HepG2 (cell line): ENCODE measurements around the gene RIPK3. TPM values are rescaled to one million over a fixed set of nuclear protein-coding genes. Genes with fewer than 3 reads are reported as not detected.

ENCODE experiments used
- CEBPB ChIP-seq: IDR thresholded peaks from 2 replicates; pipeline ENCODE4 v1.6.1; 2011; ENCODE audit warnings: low read depth, low read length, improper control_type of control experiment, borderline replicate concordance
- CENPT ChIP-seq: sonication (generic); formaldehyde crosslinking; IDR thresholded peaks from 2 replicates; pipeline ENCODE4 v1.8.0; 2022; ENCODE audit warnings: low read depth, mild to moderate bottlenecking, moderate library complexity, missing genetic modification reagents
- FOSL1 ChIP-seq: sonication (generic); formaldehyde crosslinking; IDR thresholded peaks from 2 replicates; pipeline ENCODE4 v1.9.0; 2021; ENCODE audit warnings: missing genetic modification reagents, borderline replicate concordance
- FOXA1 ChIP-seq, 2 experiments: fragments of 450-650 bp in 1 of 2; sonication (generic) in 1 of 2; formaldehyde crosslinking in 1 of 2; IDR thresholded peaks; 2 replicates each; pipeline versions ENCODE4 v1.4.0 to v1.6.1; 2016 to 2020; ENCODE audit warnings: missing genetic modification reagents in 1 of 2
- KLF9 ChIP-seq: IDR thresholded peaks from 2 replicates; pipeline ENCODE4 v1.6.1; 2016; ENCODE audit warnings: low read depth
- MYNN ChIP-seq: sonication (generic); formaldehyde crosslinking; IDR thresholded peaks from 2 replicates; pipeline ENCODE4 v1.4.0; 2020; ENCODE audit warnings: mild to moderate bottlenecking, low read depth, missing genetic modification reagents
- RAD21 ChIP-seq: fragments of 450-650 bp; formaldehyde crosslinking; IDR thresholded peaks from 2 replicates; pipeline ENCODE4 v1.5.0; 2020; ENCODE audit warnings: mild to moderate bottlenecking
- REPIN1 ChIP-seq: sonication (generic); formaldehyde crosslinking; IDR thresholded peaks from 2 replicates; pipeline ENCODE4 v1.8.0; 2022; ENCODE audit warnings: missing genetic modification reagents, low read depth, mild to moderate bottlenecking, borderline replicate concordance
- ZFP36 ChIP-seq: fragments of 150-350 bp; IDR thresholded peaks from 2 replicates; pipeline ENCODE4 v1.6.1; 2018; ENCODE audit warnings: borderline replicate concordance, low read length, low read depth; ENCODE audit not compliant: partially characterized antibody
- ZFYVE20 ChIP-seq: sonication (generic); formaldehyde crosslinking; IDR thresholded peaks from 2 replicates; pipeline ENCODE4 v1.8.0; 2023; ENCODE audit warnings: low read depth, mild to moderate bottlenecking, moderate library complexity, missing genetic modification reagents, borderline replicate concordance
- ZKSCAN5 ChIP-seq: sonication (generic); formaldehyde crosslinking; IDR thresholded peaks from 2 replicates; pipeline ENCODE4 v1.5.1; 2020; ENCODE audit warnings: mild to moderate bottlenecking, missing genetic modification reagents
- ZNF136 ChIP-seq: sonication (generic); formaldehyde crosslinking; IDR thresholded peaks from 2 replicates; pipeline ENCODE4 v1.8.1; 2022; ENCODE audit warnings: low read depth, mild to moderate bottlenecking, moderate library complexity, missing genetic modification reagents
- ZNF20 ChIP-seq: sonication (generic); formaldehyde crosslinking; IDR thresholded peaks from 2 replicates; pipeline ENCODE4 v1.4.0; 2020; ENCODE audit warnings: mild to moderate bottlenecking, moderate library complexity, missing genetic modification reagents
- ZNF552 ChIP-seq: sonication (generic); formaldehyde crosslinking; IDR thresholded peaks from 2 replicates; pipeline ENCODE4 v1.9.0; 2022; ENCODE audit warnings: missing genetic modification reagents, mild to moderate bottlenecking, borderline replicate concordance
- polyA plus RNA-seq, 8 experiments: library from polyadenylated mRNA; depleted of rRNA in 3 of 8; stranded (reverse) in 7 of 8; unstranded in 1 of 8; fragments of >200 nt; fragmentation: Illumina TruSeq in 4 of 8; extraction: Trizol in 4 of 8; gene quantifications; 2 replicates each; pipeline versions ENCODE4 v1.2.1 to v1.2.3, GENCODE V29; 2011 to 2016; ENCODE audit warnings: low read depth in 4 of 8, missing spikeins in 1 of 8, mixed read lengths in 1 of 8; ENCODE audit not compliant: insufficient read depth in 1 of 8
- total RNA-seq, 5 experiments: library from RNA; depleted of rRNA; stranded (reverse); fragments of >200 nt; fragmentation: Illumina TruSeq; extraction: Trizol; gene quantifications; 2 replicates each; pipeline ENCODE4 v1.2.3, GENCODE V29; 2016; ENCODE audit warnings: low read depth in 1 of 5
- TF ChIP-seq, protein P1 (sequence below): sonication (generic); formaldehyde crosslinking; IDR thresholded peaks from 2 replicates; pipeline ENCODE4 v1.4.0; 2020; ENCODE audit warnings: missing genetic modification reagents, borderline replicate concordance
- TF ChIP-seq, protein P2 (sequence below): sonication (generic); formaldehyde crosslinking; IDR thresholded peaks from 2 replicates; pipeline ENCODE4 v1.4.0; 2020; ENCODE audit warnings: missing genetic modification reagents
- TF ChIP-seq, protein P3 (sequence below): IDR thresholded peaks from 2 replicates; pipeline ENCODE4 v1.6.1; 2012; ENCODE audit warnings: inconsistent platforms

Gene RIPK3
- total and polyA plus RNA-seq, 2 of the 13 experiments (the other 11 are each of a cell fraction or from before 2014, with no cell fraction given), result not detected

DNA sequence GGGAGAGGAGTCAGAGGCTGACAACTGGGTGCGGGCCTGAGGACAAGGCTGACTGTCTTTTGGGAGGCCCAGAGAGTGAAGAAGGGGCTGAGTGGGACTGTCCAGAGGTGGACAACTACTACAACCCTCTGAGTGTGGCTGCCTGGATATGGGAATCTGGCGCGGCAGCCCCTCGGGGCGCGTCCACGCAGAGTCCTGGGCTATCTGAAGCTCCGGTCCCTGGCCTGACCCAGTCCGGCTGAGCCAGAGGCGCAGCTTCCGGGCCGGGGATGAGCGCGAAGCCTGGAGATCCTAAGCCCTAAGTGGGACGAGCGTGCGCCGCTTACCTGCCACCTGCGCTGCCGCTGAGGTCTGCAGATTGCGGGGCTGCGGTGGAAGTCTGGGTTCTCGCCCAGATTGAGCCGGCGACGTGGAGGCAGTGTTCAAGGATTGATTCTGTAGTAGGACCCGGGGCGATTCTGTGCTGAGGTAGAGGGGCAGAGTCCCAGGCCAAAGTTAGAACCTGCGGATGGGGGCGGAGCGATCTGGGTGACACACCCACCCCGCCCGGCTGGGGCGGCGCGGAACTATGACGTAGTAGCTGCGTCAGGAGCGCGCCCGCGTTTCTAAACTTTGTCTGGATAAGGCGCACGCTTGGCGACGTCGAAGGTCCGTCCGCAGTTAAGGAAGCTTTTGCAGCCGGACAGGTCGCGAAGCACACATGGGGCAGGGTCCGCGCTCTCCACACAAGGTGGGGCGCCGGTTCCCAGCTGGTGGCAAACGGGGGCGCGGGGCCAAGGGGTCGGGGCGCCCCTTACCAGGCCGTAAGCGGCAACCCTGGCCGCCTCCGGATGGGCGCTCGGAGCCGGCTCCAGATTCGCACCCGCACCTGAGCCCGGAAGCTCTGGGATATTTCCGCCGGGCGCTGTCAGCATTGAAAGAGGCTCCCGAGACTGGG, 40.3 kb downstream of the RIPK3 start, which contains the start of the genes DHRS1 and NOP9 (continued):
- TF ChIP-seq, protein P1, sequence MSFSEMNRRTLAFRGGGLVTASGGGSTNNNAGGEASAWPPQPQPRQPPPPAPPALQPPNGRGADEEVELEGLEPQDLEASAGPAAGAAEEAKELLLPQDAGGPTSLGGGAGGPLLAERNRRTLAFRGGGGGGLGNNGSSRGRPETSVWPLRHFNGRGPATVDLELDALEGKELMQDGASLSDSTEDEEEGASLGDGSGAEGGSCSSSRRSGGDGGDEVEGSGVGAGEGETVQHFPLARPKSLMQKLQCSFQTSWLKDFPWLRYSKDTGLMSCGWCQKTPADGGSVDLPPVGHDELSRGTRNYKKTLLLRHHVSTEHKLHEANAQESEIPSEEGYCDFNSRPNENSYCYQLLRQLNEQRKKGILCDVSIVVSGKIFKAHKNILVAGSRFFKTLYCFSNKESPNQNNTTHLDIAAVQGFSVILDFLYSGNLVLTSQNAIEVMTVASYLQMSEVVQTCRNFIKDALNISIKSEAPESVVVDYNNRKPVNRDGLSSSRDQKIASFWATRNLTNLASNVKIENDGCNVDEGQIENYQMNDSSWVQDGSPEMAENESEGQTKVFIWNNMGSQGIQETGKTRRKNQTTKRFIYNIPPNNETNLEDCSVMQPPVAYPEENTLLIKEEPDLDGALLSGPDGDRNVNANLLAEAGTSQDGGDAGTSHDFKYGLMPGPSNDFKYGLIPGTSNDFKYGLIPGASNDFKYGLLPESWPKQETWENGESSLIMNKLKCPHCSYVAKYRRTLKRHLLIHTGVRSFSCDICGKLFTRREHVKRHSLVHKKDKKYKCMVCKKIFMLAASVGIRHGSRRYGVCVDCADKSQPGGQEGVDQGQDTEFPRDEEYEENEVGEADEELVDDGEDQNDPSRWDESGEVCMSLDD (CRISPR knock-in tag), result peak; percentile 90
- TF ChIP-seq, protein P2, sequence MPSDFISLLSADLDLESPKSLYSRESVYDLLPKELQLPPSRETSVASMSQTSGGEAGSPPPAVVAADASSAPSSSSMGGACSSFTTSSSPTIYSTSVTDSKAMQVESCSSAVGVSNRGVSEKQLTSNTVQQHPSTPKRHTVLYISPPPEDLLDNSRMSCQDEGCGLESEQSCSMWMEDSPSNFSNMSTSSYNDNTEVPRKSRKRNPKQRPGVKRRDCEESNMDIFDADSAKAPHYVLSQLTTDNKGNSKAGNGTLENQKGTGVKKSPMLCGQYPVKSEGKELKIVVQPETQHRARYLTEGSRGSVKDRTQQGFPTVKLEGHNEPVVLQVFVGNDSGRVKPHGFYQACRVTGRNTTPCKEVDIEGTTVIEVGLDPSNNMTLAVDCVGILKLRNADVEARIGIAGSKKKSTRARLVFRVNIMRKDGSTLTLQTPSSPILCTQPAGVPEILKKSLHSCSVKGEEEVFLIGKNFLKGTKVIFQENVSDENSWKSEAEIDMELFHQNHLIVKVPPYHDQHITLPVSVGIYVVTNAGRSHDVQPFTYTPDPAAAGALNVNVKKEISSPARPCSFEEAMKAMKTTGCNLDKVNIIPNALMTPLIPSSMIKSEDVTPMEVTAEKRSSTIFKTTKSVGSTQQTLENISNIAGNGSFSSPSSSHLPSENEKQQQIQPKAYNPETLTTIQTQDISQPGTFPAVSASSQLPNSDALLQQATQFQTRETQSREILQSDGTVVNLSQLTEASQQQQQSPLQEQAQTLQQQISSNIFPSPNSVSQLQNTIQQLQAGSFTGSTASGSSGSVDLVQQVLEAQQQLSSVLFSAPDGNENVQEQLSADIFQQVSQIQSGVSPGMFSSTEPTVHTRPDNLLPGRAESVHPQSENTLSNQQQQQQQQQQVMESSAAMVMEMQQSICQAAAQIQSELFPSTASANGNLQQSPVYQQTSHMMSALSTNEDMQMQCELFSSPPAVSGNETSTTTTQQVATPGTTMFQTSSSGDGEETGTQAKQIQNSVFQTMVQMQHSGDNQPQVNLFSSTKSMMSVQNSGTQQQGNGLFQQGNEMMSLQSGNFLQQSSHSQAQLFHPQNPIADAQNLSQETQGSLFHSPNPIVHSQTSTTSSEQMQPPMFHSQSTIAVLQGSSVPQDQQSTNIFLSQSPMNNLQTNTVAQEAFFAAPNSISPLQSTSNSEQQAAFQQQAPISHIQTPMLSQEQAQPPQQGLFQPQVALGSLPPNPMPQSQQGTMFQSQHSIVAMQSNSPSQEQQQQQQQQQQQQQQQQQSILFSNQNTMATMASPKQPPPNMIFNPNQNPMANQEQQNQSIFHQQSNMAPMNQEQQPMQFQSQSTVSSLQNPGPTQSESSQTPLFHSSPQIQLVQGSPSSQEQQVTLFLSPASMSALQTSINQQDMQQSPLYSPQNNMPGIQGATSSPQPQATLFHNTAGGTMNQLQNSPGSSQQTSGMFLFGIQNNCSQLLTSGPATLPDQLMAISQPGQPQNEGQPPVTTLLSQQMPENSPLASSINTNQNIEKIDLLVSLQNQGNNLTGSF (CRISPR knock-in tag), result peak; percentile 93
- TF ChIP-seq RAD21 (CRISPR knock-in tag) (peak; percentile 54; the same call in 1 of the 2 replicates), ZKSCAN5 (CRISPR knock-in tag) (peak; percentile 73; the same call in 1 of the 2 replicates), CENPT (CRISPR knock-in tag) (peak; percentile 11; the same call in 1 of the 2 replicates), ZNF136 (CRISPR knock-in tag) (peak; percentile 98), ZNF552 (CRISPR knock-in tag) (peak; percentile 91), ZFP36 (no peak), REPIN1 (CRISPR knock-in tag) (peak; percentile 98), FOXA1 (IDR thresholded peaks at IDR 0.05) (no peak), FOXA1 (CRISPR knock-in tag; IDR thresholded peaks at IDR 0.05) (peak; percentile 51; the same call in 1 of the 2 replicates), CEBPB (peak; percentile 7; the same call in 1 of the 2 replicates), FOSL1 (peak; percentile 62; the same call in 1 of the 2 replicates), ZFYVE20 (no peak), KLF9 (CRISPR knock-in tag) (peak; percentile 100), MYNN (CRISPR knock-in tag) (no peak; the same call in 1 of the 2 replicates), ZNF20 (CRISPR knock-in tag) (no peak)
- TF ChIP-seq, protein P3, sequence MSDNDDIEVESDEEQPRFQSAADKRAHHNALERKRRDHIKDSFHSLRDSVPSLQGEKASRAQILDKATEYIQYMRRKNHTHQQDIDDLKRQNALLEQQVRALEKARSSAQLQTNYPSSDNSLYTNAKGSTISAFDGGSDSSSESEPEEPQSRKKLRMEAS, result no peak
